Dedifferentiated amniotic fluid mesenchymal stem cell (primary cell): ENCODE measurements around the gene ARMC9.
"Not testable (repeated sequence)": the region's sequence is repeated elsewhere in the genome, so short reads cannot be mapped to it uniquely, and the experiment has no call there.

ENCODE experiments used
- DNase-seq: peaks from one replicate; pipeline ENCODE4 v3.0.0-alpha.2; 2016; ENCODE audit errors: extremely low spot score

Gene ARMC9

DNA sequence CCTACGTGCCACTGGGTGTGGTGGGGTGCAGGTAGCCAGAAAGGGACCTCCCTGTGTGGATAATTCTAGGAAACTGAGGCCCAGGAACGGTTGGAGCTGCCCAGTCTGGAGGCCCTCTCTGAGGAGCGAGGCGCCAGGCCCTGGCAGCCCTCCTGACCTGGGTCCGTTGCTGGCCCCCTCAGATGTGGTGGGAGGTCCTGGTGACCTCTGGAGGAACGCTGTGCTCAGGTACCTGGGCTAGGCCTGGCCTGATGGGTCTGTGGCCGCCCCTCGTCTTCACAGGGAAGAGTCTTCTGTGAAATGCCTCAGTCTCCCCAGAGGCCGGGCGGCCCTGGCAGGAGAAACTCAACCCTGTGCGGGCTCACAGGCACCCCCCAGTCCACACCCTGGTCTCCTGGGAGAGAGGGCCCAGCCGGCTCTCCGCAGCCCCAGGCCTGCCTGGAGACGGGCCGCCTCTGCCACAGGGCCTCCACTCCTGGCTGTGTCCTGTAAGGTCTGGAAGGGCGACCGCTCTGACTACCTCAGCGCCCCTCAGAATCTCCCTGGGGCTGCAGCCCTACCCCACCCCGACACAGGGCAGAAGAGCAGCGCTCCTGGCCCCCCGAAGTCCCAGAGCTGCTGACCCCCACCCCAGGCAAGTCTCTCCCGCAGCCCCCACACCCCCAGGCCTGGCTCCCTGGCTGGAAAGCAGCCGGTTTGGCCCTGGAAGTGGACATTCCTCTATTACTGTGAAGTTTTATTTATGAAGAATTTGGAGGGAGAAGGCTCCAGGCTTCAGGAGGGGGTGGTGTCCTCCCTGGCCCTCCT, 200.8 kb downstream of the ARMC9 start:
- DNase-seq = no peak

DNA sequence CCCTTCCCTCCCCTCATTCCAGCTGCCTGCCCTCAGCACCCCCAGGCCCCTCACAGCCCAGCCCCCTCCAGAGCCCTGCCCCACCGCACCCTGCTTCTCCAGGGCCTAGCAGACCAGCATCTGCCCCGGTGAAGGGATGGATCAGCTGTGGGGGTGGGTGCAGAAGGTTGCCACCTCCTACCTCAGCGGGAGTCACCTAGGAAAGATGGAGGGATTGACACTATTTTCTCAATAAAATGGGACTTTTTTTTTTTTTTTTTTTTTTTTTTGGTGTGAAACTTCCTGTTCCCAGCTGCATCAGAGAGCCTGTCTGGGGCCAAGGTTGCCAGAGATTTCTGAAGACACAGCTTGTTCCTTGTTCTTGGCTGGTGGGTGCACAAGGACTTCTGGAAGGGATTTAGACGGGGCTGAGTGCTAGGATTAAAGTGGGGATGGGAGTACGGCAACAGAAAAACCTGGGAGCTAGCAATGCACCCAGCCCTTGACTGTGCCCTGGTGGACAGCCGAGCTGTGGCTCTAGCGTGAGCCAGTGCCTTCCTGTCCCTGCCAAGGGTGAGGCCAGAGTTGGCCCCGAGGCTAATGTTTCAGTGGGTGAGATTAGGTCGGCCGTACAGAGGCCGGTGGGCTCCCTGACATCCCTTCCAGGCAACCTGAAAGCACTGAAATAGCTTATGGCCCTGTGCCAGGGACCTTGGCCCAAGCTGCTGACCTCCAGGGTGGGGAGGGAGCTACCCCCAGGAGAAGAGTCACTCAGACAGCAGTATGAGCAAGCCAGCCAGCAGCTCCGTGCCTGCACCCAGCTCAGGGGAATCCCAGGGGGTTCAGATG, 201.6 kb downstream of the ARMC9 start:
- DNase-seq = no peak

DNA sequence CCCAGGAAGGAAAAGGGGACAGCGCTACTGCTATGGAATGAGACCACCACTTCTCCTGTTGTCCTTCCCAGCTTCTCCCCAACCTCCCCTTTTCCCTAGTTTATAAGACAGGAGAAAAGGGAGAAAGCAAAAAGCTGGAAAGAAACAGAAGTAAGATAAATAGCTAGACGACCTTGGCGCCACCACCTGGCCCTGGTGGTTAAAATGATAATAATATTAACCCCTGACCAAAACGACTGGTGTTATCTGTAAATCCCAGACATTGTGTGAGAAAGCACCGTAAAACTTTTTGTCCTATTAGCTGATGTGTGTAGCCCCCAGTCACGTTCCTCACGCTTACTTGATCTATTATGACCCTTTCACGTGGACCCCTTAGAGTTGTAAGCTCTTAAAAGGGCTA, 202.2 kb downstream of the ARMC9 start:
- not testable (repeated sequence) for DNase-seq

DNA sequence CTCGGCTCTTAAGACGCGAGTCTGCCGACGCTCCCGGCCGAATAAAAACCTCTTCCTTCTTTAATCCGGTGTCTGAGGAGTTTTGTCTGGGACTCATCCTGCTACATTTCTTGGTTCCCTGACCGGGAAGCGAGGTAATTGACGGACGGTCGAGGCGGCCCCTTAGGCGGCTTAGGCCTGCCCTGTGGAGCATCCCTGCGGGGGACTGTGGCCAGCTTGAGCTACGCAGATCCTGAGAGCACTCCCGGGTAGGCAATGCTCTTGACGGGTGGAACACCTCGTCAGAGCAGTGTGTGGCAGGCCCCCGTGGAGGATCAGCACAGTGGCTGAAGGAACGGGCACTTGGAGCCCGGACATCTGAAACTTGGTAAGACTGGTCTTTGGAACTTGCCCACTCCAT, 202.7 kb downstream of the ARMC9 start:
- DNase-seq = not testable (repeated sequence)

DNA sequence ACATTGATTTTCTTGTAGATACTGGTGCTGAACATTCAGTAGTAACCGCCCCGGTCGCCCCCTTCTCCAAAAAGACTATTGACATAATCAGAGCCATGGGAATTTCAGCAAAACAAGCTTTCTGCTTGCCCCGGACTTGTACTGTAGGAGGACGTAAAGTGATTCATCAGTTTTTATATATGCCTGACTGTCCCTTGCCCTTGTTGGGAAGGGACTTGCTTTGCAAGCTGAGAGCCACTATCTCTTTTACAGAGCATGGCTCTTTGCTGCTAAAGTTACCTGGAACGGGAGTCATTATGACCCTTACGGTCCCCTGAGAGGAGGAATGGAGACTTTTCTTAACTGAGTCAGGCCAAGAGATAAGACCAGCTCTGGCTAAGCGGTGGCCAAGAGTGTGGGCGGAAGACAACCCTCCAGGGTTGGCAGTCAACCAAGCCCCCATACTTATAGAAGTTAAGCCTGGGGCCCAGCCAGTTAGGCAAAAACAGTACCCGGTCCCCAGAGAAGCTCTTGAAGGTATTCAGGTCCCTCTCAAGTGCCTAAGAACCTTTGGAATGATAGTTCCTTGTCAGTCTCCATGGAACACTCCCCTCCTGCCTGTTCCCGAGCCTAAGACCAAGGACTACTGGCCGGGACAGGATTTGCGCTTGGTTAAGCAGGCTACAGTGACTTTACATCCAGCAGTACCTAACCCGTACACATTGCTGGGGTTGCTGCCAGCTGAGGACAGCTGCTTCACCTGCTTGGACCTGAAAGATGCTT, 205.2 kb downstream of the ARMC9 start:
- DNase-seq = not testable (repeated sequence)

DNA sequence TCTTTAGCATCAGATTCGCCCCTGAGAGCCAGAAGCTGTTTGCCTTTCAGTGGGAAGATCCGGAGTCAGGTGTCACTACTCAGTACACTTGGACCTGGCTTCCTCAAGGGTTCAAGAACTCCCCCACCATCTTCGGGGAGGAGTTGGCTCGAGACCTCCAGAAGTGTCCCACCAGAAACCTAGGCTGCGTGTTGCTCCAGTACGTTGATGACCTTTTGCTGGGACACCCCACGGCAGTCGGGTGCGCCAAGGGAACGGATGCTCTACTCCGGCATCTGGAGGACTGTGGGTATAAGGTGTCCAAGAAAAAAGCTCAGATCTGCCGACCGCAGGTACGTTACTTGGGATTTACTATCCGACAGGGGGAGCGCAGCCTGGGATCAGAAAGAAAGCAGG, 205.8 kb downstream of the ARMC9 start:
- DNase-seq = not testable (repeated sequence)

DNA sequence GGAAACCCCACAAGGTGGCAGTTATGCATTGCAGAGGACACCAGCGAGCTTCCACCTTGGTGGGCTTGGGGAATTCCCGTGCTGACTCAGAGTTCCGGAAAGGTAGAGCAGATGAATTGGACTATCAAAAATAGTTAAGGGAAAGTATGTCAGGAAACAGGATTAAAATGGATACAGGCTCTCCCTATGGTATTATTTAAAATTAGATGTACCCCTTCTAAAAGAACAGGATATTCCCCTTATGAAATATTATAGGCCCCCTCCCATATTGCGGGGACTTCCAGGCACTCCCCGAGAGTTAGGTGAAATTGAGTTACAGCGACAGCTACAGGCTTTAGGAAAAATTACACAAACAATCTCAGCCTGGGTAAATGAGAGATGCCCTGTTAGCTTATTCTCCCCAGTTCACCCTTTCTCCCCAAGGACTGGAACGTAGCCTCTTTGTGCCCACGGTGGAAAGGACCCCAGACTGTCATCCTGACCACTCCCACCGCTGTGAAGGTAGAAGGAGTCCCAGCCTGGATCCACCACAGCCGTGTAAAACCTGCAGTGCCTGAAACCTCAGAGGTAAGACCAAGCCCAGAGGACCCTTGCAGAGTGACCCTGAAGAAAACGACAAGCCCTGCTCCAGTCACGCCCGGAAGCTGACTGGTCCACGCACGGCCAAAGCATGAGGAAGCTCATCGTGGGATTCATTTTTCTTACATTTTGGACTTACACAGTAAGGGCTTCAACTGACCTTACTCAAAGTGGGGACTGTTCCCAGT, 207.4 kb downstream of the ARMC9 start:
- not testable (repeated sequence) for DNase-seq

DNA sequence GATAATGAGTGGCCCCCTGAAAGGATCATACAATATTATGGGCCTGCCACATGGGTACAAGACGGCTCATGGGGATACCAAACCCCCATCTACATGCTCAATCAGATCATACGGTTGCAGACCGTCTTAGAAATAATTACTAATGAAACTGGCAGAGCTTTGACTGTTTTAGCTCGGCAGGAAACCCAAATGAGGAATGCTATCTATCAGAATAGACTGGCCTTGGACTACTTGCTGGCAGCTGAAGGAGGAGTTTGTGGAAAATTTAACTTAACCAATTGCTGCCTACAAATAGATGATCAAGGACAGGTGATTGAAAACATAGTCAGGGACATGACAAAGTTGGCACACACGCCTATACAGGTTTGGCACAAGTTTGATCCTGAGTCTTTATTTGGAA, 209.3 kb downstream of the ARMC9 start:
- not testable (repeated sequence) for DNase-seq

DNA sequence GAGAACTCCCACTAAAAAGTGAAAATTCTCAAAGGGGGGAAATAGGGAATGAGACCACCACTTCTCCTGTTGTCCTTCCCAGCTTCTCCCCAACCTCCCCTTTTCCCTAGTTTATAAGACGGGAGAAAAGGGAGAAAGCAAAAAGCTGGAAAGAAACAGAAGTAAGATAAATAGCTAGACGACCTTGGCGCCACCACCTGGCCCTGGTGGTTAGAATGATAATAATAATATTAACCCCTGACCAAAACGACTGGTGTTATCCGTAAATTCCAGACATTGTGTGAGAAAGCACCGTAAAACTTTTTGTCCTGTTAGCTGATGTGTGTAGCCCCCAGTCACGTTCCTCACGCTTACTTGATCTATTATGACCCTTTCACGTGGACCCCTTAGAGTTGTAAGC, 209.9 kb downstream of the ARMC9 start:
- not testable (repeated sequence) for DNase-seq

DNA sequence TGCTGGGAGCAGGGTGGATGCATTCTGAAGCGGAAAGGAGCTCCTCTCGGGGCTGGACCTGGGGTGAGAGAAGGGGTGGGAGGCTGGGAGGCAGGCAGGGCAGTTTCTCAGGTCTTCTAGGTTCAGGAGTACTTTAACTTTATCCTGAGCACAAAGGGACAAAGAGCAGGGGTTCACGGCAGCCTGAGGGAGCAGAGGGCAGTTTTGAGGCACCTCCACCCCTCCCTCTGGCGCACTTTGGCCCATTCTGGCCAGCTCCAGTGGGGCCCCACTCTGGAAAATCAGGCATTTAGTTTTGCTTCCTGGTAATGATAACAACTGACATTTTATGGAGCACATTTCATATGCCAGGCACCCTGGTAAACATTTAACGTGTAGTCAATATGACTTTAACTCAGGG, 211.3 kb downstream of the ARMC9 start:
- DNase-seq = no peak

DNA sequence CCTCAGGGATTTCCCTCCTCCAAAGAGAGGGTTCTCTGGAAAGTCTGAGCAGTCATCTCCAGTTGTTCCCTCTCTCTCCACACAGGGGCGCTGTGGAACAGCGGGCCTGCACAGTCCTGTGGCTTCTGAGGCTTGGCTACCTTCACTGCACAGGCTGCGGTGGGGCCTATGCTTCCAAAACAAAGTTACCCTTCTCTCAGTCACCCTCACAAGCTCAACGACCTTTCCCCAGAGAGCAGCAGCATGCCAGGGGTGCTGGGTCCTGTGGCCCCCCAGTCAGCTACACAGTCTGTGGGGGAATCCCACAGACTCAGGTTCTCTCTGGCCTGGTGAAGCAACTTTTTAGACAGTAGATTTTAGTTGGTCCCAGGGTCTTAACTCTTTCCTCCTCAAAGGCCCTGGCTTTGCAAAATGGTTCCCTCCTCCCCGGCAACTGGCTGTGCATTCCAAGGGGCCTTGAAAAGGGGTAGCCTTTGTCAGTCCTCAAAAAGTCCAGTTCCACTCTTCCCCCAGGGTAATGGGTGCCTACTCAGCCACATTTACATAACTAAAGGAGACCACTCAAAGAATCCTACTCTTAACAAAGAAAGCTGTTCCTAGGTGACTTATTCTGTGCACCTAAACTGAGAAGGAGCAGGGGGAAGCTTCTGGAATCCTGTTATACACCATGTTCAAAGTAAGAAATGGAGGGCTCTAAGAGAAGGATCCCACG, 212.0 kb downstream of the ARMC9 start:
- no peak for DNase-seq

DNA sequence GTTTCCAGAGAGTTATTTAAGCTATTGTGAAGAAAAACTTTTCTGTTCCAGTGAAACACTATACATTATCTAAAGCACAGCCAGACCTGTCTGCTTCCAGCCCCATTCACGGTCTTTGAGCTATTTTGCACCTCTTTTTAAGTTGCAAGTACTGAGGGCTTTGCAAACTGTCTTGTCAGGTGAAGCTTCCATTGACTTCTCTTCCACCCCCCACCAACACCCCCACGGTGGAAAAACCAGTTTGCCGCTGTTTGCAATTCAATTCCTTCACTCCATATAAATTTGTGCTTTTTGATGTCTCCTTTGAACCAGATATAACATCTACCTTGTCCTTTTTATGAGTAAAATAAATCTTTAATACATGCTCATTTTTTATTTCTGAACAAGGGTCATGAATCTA, 212.8 kb downstream of the ARMC9 start:
- DNase-seq = no peak

DNA sequence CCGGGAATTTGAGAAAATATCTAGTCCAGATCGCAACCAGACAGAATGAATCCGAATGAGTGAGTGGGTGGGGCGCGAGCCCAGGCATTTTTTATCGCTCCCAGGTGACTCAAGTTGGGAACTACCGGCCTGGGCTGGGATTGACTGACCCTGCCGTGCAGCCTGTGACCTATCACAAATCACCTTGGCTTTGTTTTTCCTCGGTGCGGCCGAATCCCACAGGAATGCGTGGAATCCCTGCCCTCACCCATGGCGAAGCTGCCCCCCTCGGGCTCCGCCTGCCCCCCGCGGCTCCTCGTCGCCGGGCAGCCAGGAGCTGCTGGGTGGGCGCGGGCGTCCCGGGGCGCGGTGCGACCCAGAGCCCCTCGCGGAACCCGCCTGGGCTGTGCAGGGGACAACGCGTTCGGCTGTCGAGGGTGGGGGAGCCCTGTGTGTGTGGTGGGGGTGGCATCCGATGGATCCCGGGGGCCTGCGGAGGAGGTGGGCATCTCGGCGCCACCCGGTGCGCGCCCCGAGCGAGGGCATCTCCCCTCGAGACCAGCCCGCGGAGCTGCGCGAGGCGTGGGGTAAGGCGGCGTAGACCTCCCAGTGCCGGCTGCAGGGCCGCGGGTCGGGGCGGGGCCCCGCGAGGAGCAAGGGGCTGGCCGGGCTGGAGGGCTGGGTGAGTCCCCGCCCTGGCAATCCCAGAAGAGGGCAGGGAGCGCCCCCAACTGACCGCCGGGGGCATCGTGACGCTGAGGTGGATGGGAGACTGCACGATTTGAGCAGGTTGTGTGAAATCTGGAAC, 213.6 kb downstream of the ARMC9 start:
- DNase-seq = peak; percentile 70

DNA sequence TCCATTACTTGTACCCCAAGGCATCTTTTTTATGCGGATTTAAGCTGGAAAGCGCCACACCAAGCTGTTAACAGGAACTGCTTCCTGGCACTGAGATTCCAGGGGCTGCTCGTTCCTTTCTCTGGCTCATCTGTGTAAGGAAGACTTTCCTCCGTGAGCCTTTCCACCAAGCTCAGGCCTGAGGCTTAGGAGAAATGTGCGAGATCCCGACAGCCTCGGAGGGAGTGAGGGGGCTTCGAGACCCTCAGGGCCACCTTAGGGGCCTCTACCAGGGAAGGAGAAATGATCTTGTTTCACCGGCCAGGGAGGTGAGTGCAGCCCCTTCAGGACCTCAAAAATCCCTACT, 214.2 kb downstream of the ARMC9 start:
- no peak for DNase-seq

DNA sequence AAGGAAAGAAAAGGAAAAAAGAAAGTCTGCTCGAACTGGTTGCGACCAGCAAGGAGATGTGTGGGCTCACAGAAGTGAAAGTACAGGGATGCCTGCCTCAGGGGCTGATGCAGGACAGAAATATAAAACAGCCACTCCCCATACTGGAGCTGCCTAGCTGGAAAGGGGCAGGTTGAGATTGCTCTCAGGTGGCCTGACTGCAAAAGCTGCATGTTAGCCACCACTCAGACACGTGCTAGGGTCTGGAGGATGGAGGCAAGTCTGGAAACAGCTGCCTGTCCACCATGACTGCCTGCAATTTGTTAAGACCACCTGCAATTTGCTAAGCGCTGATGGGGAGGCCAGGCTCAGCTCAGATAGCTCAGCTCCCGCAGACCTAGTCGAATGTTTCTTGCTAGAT, 215.0 kb downstream of the ARMC9 start:
- no peak for DNase-seq

DNA sequence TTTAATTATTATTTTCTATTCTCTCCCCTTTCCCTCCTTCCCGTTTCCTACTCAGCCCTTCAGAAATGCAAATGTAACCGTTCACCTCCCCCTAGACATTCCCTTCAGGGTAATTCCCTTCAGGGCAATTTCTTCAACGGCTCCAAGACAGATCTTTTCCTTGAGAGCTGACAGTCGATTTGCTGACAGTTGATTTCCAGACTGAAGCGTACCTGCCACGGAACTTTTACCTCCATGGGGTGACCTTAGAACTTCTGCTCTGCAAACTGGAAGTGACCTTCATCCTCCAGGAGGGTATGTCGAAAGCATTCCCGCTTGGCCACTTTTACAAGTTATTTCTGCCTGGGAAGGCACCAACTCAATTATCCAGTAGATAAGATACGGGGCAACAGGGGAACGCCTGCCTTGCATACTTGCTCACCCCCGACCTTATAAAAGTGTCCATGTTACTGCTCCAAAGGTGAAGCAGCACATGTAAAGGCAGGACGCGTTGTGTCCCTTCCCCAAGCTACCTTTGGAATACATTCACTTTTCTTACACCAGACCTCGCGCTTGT, 215.6 kb downstream of the ARMC9 start:
- no peak for DNase-seq

DNA sequence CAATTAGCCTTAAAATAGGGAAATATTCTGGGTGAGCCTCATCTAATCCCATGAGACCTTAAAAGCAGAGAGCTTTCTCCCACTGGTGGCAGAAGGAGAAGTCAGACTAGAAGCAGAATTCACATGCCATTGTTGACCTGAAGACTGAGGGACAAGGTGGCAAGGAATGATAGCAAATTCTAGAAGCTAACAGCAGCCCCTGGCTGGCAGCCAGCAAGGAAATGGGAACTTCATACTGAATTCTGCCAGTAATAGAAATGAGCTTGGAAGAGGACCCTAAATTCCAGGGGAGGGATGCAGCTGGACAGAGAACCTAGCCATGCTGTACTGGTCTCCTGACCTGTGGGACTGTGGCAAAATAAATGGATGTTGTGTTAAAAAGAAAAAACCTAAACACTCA, 216.6 kb downstream of the ARMC9 start:
- no peak for DNase-seq

DNA sequence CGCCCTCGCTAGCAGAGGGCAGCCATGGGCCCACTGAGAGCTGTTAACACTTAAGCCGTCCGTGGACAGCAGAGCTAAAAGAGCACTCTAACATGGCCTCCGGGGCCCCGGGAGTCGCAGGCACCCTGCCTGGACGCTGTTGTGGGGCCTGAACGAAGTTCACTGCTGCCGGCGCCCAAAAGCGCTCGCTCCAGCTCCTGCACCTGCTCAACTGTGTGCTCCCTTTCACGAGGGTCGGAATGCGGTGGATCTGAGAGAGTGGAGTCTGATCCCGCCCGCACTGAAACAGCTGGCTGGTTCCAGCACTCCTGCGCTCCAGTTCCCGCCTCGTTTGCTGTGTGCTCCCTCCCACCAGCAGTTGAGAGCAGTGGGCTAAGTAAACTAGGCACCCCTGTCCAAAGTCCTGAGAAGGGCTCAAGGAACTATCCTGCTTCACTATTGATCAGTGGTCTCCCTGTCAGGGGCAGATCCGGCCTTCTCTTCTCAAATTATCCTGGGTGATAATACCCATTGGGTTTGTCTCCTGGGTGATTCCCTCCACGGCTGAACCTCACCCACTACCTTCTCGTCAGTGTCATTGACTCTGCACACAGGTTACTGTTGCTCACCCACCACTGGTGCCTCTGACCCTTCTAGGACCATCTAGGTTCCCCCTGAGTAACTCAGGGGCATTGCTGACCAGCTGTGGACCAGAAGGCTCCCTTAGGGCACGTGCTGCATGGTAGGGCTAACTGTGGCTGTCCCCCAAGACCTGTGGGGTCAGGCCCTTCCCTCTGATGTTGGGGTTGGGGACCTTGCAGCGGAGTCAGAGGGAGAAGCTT, 220.6 kb downstream of the ARMC9 start:
- DNase-seq = no peak

DNA sequence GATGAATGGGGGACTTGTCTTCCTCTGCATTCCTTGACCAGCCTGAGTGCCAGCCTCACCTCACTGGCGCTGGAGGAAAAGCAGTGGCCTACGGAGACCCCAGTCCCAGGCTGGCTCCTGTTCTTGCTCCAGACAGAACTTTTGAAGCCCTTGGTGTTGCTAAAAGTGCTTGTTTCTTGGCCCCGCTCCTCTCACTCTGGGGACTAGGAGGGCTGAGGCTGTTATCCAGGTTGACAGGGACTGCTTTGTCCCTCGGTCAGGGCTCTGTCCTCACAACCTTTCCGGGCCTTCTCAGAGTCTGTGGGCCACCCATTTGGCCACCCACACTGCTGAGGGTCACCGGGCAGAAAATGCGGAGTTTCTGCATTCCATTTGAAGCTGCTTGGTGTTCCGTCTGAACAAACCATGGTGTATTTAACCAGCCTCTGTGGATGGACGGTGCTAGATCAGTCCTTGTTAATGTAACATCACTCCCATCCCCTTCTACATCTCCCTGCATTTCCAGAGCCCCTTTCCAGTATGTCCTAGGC, 222.7 kb downstream of the ARMC9 start:
- DNase-seq = no peak
